Mammary epithelial cell (primary cell): Measurements from ENCODE around the gene ZNF697.

Source experiments
- EZH2 ChIP-seq: IDR thresholded peaks from 2 replicates; pipeline ENCODE4 v1.6.1; 2012; ENCODE audit warnings: low read length, inconsistent platforms, borderline replicate concordance
- TF ChIP-seq, protein P1 (sequence below), 2 donors: IDR thresholded peaks in 1 of 2; conservative IDR thresholded peaks in 1 of 2; 2 replicates each; pipeline ENCODE4 v1.5.1; 2011 to 2012; ENCODE audit warnings: inconsistent platforms in 2 of 2, low read length in 2 of 2, mild to moderate bottlenecking in 2 of 2, control low read depth in 1 of 2, low read depth in 1 of 2; ENCODE audit not compliant: insufficient read depth in 1 of 2; ENCODE audit errors: extremely low read depth in 1 of 2

DNA sequence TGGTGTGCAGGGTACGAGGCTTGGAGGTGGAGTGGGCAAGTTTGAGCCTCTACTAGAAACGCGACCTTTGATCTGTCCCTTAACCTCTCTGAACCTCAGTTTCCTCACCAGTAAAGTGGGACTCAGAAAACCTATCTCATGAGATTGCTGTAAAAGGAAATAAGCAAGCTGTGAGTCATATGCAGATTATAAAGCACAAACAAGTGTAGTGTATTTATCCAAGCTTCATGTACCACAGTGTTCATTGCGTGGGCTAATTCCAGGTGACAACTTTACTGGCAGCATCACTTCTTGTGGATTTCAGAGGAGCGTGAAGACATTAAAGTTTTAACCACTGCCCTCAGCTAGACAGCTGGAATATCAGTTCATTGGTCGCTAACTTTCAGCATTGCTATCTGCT is 44.4 kb downstream of the ZNF697 start:
- TF ChIP-seq, protein P1, sequence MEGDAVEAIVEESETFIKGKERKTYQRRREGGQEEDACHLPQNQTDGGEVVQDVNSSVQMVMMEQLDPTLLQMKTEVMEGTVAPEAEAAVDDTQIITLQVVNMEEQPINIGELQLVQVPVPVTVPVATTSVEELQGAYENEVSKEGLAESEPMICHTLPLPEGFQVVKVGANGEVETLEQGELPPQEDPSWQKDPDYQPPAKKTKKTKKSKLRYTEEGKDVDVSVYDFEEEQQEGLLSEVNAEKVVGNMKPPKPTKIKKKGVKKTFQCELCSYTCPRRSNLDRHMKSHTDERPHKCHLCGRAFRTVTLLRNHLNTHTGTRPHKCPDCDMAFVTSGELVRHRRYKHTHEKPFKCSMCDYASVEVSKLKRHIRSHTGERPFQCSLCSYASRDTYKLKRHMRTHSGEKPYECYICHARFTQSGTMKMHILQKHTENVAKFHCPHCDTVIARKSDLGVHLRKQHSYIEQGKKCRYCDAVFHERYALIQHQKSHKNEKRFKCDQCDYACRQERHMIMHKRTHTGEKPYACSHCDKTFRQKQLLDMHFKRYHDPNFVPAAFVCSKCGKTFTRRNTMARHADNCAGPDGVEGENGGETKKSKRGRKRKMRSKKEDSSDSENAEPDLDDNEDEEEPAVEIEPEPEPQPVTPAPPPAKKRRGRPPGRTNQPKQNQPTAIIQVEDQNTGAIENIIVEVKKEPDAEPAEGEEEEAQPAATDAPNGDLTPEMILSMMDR (conservative IDR thresholded peaks at IDR 0.05 in 1 of 2, IDR thresholded peaks at IDR 0.05 in 1 of 2; ENCODE audit: extremely low read depth in 1 of 2, insufficient read depth in 1 of 2, low read depth in 1 of 2, low read length in 2 of 2): no peak
- no peak for TF ChIP-seq EZH2
